Chondrocyte (in vitro differentiated cells): ENCODE results near the gene COL2A1. TPM values are rescaled to one million over a fixed set of nuclear protein-coding genes. Genes with fewer than 3 reads are reported as not detected.

Experiments
- DNase-seq: peaks from one replicate; pipeline ENCODE4 v3.0.0; 2021; ENCODE audit warnings: mixed read lengths, low spot score
- H3K27ac Mint-ChIP-seq: one replicate; pipeline ENCODE4 v1.8.0; 2021; ENCODE audit warnings: mild to moderate bottlenecking, moderate library complexity, mixed read lengths; ENCODE audit not compliant: unreplicated experiment
- H3K27me3 Mint-ChIP-seq: 2 replicates; pipeline ENCODE4 v1.8.0; 2021; ENCODE audit warnings: low read depth, mixed read lengths
- H3K36me3 Mint-ChIP-seq: 2 replicates; pipeline ENCODE4 v1.8.0; 2021; ENCODE audit warnings: low read depth, mixed read lengths
- H3K4me1 Mint-ChIP-seq: 2 replicates; pipeline ENCODE4 v1.8.0; 2021; ENCODE audit warnings: low read depth, mild to moderate bottlenecking, mixed read lengths
- H3K4me3 Mint-ChIP-seq: one replicate; pipeline ENCODE4 v1.8.0; 2021; ENCODE audit warnings: mild to moderate bottlenecking, moderate library complexity, mixed read lengths; ENCODE audit not compliant: unreplicated experiment
- H3K9me3 Mint-ChIP-seq: 2 replicates; pipeline ENCODE4 v1.8.0; 2021; ENCODE audit warnings: low read depth, mixed read lengths
- total RNA-seq: library from RNA; stranded (reverse); gene quantifications from 3 replicates; pipeline ENCODE4 v1.2.1, GENCODE V29; 2021
- TF ChIP-seq, protein P1 (sequence below): fragments of 200-600 bp; sonication (generic); IDR thresholded peaks from 2 replicates; pipeline ENCODE4 v1.5.0; 2021; ENCODE audit warnings: antibody characterized with exemption, mild to moderate bottlenecking, moderate library complexity

The COL2A1 gene
- total RNA-seq, 1 donor from 2014 or later = 35.6 TPM

DNA sequence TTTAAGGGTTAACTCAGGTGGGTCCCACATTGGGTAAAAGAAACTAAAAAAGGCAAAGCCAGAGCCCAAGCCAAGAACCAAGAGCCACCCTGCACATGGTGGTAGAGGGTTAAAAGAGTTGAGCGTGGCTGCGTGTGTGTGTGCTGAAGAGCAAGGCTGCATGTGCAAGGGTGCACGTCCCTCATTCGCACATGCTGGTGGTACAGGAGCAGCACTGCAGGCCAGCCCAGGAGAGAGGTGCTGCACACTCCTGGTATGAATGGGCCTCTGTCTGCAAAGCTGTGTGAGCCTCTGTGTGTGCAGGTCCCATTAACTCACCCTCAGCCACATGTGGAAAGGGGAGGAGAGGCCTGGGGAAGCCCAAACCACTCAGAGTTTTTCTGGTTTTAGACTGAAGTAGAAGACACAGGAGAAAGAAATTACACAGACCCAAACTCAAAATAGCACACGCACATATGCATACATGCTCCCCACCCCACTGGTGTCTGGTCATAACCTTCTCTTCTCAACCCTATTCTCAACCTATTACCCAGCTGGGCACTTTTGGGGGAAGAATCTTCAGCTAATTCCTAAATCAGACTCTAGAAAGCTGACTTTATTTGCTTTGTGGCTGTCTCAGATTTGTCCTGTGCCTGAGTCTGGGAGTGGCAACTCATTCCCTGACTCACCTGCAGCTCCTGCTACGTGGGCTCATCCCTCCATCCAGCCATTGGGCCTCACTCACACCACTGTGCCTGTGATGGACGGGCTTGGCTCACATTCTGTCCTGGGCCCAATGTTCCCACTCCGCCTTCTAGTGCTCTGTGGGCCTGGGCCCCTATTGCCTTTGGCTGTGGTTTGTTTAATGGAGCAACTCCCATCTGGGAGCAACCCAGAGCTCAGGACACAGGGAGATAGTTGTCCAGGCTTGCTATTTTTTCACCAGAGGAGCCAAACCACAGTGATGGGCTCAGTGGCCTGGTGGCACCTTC, 30.8 kb upstream of the COL2A1 start:
- TF ChIP-seq, protein P1, sequence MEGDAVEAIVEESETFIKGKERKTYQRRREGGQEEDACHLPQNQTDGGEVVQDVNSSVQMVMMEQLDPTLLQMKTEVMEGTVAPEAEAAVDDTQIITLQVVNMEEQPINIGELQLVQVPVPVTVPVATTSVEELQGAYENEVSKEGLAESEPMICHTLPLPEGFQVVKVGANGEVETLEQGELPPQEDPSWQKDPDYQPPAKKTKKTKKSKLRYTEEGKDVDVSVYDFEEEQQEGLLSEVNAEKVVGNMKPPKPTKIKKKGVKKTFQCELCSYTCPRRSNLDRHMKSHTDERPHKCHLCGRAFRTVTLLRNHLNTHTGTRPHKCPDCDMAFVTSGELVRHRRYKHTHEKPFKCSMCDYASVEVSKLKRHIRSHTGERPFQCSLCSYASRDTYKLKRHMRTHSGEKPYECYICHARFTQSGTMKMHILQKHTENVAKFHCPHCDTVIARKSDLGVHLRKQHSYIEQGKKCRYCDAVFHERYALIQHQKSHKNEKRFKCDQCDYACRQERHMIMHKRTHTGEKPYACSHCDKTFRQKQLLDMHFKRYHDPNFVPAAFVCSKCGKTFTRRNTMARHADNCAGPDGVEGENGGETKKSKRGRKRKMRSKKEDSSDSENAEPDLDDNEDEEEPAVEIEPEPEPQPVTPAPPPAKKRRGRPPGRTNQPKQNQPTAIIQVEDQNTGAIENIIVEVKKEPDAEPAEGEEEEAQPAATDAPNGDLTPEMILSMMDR = no peak
- no peak overlapping the region for H3K4me3 Mint-ChIP-seq
- no peak for DNase-seq
- peaks cover 15% of the 10 kb centered on the region for H3K4me1 Mint-ChIP-seq
- no peak overlapping the region for H3K27ac Mint-ChIP-seq
- H3K36me3 Mint-ChIP-seq = no peaks in the 10 kb centered on the region
- H3K9me3 Mint-ChIP-seq = no peaks in the 10 kb centered on the region
- H3K27me3 Mint-ChIP-seq = no peaks in the 10 kb centered on the region

DNA sequence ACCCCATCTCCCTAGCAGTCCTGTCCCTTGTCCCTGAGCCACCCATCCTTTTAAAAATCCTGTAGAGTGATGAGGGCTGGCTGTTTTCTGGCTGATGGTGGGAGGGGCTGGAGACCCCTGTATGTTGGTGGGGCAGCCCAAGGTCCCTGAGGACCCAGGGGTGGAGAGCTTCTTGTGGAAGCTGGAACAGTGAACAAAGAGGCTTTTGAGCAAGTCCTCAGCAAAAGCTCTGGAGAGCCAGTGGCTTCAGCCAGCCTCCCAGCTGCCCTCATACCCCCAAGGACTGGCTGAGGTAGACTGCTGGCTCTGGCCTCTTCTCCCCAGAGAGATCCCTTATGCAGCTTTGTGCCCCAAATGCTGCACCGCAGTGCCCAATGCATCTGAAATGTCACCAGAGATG, 29.2 kb upstream of the COL2A1 start:
- H3K4me3 Mint-ChIP-seq = no peak overlapping the region
- H3K27me3 Mint-ChIP-seq = no peaks in the 10 kb centered on the region
- DNase-seq = no peak
- no peak overlapping the region for H3K27ac Mint-ChIP-seq
- no peaks in the 10 kb centered on the region for H3K36me3 Mint-ChIP-seq
- TF ChIP-seq, protein P1 = no peak
- peaks cover 22% of the 10 kb centered on the region for H3K4me1 Mint-ChIP-seq
- H3K9me3 Mint-ChIP-seq = no peaks in the 10 kb centered on the region

DNA sequence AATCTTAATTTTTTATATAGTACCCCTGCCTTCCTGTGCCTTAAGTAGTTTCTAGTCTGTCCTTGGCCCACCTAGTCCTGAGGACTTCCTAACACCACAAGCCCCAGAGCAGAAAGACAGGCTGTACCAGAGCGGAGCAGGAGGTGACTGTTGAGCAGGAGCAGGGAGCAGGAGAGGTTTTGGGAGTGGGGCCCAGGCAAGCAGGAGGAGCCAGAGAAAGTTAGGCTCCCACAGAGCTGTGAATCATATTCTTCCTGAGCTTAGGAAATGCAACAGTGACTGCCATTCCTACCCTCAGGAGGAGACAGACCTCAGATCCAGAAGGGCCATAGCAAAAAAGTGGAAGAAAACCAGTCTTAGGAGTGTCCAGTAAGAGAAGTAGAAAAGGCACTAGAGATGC, 28.3 kb upstream of the COL2A1 start:
- Mint-ChIP-seq H3K36me3 (no peaks in the 10 kb centered on the region), H3K27ac (no peak overlapping the region), H3K27me3 (no peaks in the 10 kb centered on the region), H3K4me1 (peaks cover 21% of the 10 kb centered on the region), H3K9me3 (no peaks in the 10 kb centered on the region), H3K4me3 (no peak overlapping the region)
- no peak for DNase-seq
- TF ChIP-seq, protein P1 = no peak

DNA sequence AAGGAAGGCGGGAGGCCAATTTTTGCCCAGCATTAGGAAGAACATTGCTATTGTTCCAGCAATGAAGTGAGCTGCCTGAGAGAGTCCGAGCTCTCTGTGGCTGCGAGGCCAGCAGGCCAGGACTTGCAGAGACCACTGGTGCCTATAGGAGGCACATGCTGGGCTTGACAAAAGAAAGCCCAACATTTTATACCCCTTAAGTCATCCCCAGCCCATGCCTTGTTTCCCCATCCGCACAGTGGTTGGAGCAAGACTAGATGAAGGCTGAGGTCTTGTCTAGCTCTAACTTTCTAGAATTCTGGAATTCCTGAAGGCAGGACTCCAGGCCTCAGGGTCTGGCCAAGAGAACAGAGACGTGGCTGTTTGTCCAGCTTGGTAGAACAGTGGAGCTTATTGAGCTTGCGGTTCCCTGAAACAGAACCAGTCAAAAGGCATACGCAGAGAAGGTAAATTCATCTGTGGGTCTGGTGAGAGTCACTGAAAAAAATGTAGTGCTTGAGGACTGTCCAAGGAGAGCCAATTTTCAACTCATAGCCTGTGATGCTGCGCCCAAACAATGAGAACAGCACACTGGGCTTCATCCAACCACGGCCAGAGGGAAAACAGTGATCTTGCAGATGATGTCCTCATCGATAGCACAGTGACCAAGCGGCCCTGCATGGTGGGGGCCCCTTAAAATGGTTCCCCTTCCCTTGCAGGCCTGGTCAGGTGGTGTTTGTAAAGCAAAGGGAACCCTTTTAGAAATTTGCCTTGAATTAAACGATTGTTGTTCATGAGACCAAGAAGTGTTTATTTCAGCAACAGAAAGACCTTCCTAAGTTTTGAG, 27.1 kb upstream of the COL2A1 start:
- no peaks in the 10 kb centered on the region for H3K9me3 Mint-ChIP-seq
- H3K4me3 Mint-ChIP-seq = no peak overlapping the region
- peaks cover 14% of the 10 kb centered on the region for H3K4me1 Mint-ChIP-seq
- H3K27me3 Mint-ChIP-seq = peaks cover 4% of the 10 kb centered on the region
- H3K36me3 Mint-ChIP-seq = no peaks in the 10 kb centered on the region
- no peak for DNase-seq
- no peak overlapping the region for H3K27ac Mint-ChIP-seq
- TF ChIP-seq, protein P1 = no peak

DNA sequence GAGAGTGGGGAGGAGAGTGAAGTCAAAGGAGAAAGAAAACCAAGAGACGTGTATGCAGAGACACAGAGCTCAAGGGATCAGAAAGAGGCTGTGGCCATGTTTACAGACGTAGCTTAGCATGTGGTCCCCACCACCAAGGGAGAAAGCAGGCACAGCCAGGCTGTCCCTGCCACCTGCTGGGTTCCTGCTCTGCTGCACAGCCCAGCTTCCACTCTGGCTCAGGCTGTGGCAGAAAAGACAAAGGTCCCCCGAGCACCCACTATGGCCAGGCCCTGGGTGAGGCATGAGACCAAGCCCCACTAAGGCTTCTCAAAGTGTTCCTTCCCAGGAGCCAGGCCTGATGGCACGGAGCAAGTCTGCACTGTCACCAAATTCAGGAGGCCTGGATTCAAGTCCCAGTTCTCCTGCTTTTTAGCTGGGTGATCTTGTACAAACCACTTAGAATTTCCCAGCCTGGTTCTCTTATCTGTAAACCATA, 25.9 kb upstream of the COL2A1 start:
- Mint-ChIP-seq H3K36me3 (no peaks in the 10 kb centered on the region), H3K4me3 (no peak overlapping the region), H3K27ac (no peak overlapping the region), H3K9me3 (no peaks in the 10 kb centered on the region), H3K4me1 (peaks cover 14% of the 10 kb centered on the region), H3K27me3 (peaks cover 6% of the 10 kb centered on the region)
- TF ChIP-seq, protein P1 = no peak
- no peak for DNase-seq
